Stimulated activated CD4-positive, alpha-beta T cell treated with anti-CD3 and anti-CD28 coated beads, Interleukin-1b, Interleukin-23, amount 100 ng/mL, for 1 hour (primary cell): Measurements from ENCODE around the gene USP3.
A peak's percentile ranks its signal among the peaks of the same experiment; 100 is the strongest.
"Not testable (repeated sequence)": the region's sequence is repeated elsewhere in the genome, so short reads cannot be mapped to it uniquely, and the experiment has no call there.

Experiments used
- DNase-seq, 2 donors: peaks; one replicate each; pipeline ENCODE4 v3.0.0-alpha.2; 2020; ENCODE audit warnings: low read depth in 2 of 2

The USP3 gene

GRCh38 chr15:63610209-63610841 is 105.9 kb downstream of the USP3 start:
- DNase-seq = peak; percentile 41 to 54

DNA sequence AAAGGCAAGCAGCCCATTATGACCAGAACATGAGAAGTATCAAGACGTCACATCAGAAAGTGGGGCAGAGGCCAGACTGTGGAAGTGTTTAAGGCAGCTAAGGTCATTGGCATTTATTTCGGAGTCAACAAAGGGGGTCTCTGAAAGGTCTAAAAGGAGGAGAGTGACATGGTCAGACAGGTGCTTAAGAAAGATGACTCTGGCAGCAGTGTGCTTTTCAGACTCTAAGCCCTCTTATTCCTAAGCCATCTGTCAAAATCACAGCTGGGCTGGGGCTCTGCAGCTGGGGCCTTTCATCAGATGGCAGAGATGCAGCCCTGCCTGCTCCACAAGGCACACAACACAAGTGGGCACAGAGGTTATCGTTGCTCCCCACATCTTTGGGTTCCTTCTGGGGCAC is 106.8 kb downstream of the USP3 start:
- DNase-seq = no peak

- DNase-seq = no peak
These were observed 107.9 kb downstream of the USP3 start for GRCh38 chr15:63612300-63612699.

DNA sequence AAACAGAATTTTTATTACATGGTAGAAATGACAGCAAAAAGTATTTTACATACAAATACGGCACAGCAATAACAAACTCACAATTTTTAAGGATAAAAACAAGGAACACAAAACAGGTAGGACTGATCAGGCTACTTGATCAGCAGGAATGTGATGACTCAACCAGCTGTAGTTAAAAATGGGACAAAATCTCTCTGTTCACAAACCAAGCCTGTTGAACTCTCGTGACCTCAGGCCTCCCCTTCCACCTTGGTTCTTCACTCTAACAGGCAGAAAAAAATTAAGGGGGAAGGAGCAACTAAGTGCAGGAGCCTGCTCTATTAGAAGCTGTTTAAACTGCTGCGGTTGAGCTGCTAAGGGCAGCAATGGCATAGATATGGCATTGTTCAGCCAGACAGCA is 111.5 kb downstream of the USP3 start:
- DNase-seq = no peak

DNA sequence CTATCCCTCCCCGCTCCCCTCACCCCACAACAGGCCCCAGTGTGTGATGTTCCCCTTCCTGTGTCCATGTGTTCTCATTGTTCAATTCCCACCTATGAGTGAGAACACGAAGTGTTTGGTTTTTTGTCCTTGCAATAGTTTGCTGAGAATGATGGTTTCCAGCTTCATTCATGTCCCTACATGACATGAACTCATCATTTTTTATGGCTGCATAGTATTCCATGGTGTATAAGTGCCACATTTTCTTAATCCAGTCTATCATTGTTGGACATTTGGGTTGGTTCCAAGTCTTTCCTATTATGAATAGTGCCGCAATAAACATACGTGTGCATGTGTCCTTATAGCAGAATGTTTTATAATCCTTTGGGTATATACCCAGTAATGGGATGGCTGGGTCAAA is 112.8 kb downstream of the USP3 start:
- DNase-seq = not testable (repeated sequence)

- DNase-seq = not testable (repeated sequence)
These were observed 113.2 kb downstream of the USP3 start for GRCh38 chr15:63617627-63618026.

DNA sequence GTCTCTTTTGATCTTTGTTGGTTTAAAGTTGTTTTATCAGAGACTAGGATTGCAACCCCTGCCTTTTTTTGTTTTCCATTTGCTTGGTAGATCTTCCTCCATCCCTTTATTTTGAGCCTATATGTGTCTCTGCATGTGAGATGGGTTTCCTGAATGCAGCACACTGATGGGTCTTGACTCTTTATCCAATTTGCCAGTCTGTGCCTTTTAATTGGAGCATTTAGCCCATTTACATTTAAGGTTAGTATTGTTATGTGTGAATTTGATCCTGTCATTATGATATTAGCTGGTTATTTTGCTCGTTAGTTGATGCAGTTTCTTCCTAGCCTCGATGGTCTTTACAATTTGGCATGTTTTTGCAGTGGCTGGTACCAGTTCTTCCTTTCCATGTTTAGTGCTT is 116.4 kb downstream of the USP3 start:
- DNase-seq = not testable (repeated sequence)

GRCh38 chr15:63623232-63623969 is 119.0 kb downstream of the USP3 start:
- no peak for DNase-seq

GRCh38 chr15:63626955-63627354 is 122.6 kb downstream of the USP3 start:
- DNase-seq = no peak

DNA sequence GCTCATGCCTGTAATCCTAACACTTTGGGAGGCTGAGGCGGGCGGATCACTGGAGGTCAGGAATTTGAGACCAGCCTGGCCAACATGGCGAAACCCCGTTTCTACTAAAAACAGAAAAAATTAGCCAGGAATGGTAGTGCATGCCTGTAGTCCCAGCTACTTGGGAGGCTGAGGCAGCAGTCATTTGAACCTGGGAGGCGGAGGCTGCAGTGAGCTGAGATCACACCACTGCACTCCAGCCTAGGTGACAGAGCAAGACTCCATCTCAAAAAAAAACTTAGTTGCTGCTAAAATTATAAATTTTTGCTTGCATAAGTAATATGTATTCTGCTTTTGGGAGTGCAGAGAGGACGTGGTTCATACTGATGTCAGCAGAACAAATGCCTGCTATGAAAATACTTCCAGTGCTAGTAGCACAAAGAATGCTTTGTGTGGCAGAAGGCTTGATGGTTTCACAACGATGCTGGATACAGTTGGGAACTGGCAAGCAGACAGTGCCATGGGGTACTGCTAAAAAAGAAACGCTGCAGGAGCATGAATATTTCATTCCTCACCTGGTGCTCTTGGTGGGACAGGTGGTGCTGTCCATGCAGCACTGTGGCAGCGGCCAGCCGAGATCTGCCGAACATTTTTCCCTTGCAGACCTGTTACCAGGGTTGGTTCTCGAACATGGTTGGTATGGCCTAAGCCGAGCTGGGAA is 123.9 kb downstream of the USP3 start:
- DNase-seq = no peak

DNA sequence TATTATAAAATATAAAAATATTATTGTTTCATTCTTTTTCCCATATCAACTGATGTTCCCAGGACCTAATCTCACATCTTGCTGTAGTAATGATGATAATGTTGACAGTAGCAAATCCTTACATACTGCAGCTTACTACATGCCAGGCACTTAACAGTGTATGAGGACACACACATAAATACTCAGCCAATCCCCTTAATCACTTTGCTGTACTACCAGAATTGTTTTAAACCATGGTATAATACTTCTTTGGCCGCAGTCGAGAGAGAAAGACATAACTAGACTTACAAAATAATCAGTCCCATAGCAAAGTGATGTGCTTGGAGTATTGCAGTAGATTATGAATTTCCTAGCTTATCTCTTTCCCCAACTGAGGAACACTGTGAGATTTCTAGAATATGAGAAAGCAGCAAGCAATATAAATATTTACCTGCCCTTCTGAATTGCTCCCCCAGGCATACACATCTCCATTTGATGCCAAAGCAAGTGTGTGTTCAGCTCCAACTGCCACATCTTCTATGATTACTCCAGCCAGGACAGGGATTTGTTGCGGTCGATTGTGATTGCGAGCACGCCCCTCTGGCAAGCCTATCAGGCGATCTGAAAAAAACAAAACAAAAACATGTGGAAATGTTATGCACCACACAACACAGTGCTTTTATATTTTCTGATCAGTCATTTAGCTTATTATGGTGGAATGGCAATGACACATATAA is 125.8 kb downstream of the USP3 start:
- DNase-seq = no peak

- DNase-seq = no peak
These were observed 128.9 kb downstream of the USP3 start for GRCh38 chr15:63633312-63633711.

GRCh38 chr15:63634154-63634553 is 129.8 kb downstream of the USP3 start:
- no peak for DNase-seq

- no peak for DNase-seq
These were observed 132.2 kb downstream of the USP3 start for GRCh38 chr15:63636518-63637061.

DNA sequence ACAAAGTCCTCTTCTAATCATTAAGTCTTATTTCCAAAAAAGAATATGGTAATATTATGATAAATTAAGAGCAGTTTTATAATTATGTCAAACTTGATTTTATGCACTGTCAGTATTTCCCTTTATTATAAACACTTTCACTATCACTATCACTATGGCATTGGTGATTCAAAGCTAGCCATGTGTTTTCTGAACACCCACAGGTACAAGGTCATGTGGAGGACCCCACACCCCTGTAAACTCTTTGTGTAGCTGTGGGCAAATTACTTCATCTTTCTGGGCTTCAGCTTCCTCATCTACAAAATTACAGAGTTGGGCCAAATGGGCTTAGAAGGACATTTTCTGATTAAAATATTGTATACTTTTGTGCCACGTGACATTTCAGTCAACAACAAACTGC is 134.4 kb downstream of the USP3 start:
- DNase-seq = no peak

- no peak for DNase-seq
These were observed 135.8 kb downstream of the USP3 start for GRCh38 chr15:63640146-63640545.
